ENCODE results near the gene ATAD3C. TPM values are rescaled to one million over a fixed set of nuclear protein-coding genes. Genes with fewer than 3 reads are reported as not detected.
"Not testable (repeated sequence)": the region's sequence is repeated elsewhere in the genome, so short reads cannot be mapped to it uniquely, and the experiment has no call there.

ATAD3C gene
- polyA plus RNA-seq, 3 donors, result not detected

GRCh38 chr1:1455366-1455884, 5.9 kb downstream of the ATAD3C start:
- Mint-ChIP-seq H3K9me3 (no peaks in the 10 kb centered on the region), H3K27me3 (ENCODE audit: low read depth in 3 of 3) (peaks cover 0 to 24% (median 9%) of the 10 kb centered on the region in 3 donors), H3K36me3 (no peaks in the 10 kb centered on the region), H3K4me1 (no peaks in the 10 kb centered on the region), H3K27ac (no peak overlapping the region), H3K4me3 (no peak overlapping the region)
- H3K4me3 ChIP-seq (replicated peaks in 1 of 3; ENCODE audit: low read depth in 2 of 3, low read length in 3 of 3), result no peak overlapping the region
- intact Hi-C loops (cut with micrococcal nuclease), result no loop called here
- no peak overlapping the region for H3K27ac ChIP-seq (ENCODE audit: low read depth in 1 of 2, low read length in 2 of 2)
- H3K9ac ChIP-seq (ENCODE audit: insufficient read depth, low read length, poor library complexity, severe bottlenecking), result no peak overlapping the region
- no peaks in the 10 kb centered on the region for H3K36me3 ChIP-seq (replicated peaks in 1 of 2; ENCODE audit: control insufficient read depth in 1 of 2, insufficient read depth in 2 of 2, low read length in 2 of 2)
- peaks cover 0 to 1% of the 10 kb centered on the region in 2 donors for H3K27me3 ChIP-seq (ENCODE audit: control insufficient read depth in 2 of 2, insufficient read depth in 2 of 2, low read length in 2 of 2)
- no peak overlapping the region for H2AFZ ChIP-seq (ENCODE audit: insufficient read depth, low read depth, low read length, poor library complexity, severe bottlenecking)
- H3K4me1 ChIP-seq (ENCODE audit: control insufficient read depth in 1 of 2, insufficient read depth in 2 of 2, low read length in 2 of 2), result no peaks in the 10 kb centered on the region
- no peak for DNase-seq
- H3K4me2 ChIP-seq (replicated peaks; ENCODE audit: extremely low read depth, low read length, poor library complexity, severe bottlenecking), result no peak overlapping the region
- no peak for TF ChIP-seq CTCF (IDR thresholded peaks at IDR 0.05)
- WGBS (ENCODE audit: insufficient coverage), result 89% methylated on average over 17 of the region's 30 CpGs
- no peaks in the 10 kb centered on the region for H4K20me1 ChIP-seq (ENCODE audit: insufficient read depth, low read length)
- H3K9me3 ChIP-seq (replicated peaks in 1 of 2; ENCODE audit: control insufficient read depth in 1 of 2, insufficient read depth in 1 of 2, low read length in 2 of 2), result no peaks in the 10 kb centered on the region
- H3K79me2 ChIP-seq (ENCODE audit: insufficient read depth, low read length), result no peaks in the 10 kb centered on the region

GRCh38 chr1:1455934-1456333, 6.4 kb downstream of the ATAD3C start:
- H3K36me3 ChIP-seq (replicated peaks in 1 of 2; ENCODE audit: control insufficient read depth in 1 of 2, insufficient read depth in 2 of 2, low read length in 2 of 2); DNase-seq; H2AFZ ChIP-seq (ENCODE audit: insufficient read depth, low read depth, low read length, poor library complexity, severe bottlenecking); intact Hi-C loops (cut with micrococcal nuclease); H3K36me3 Mint-ChIP-seq; H4K20me1 ChIP-seq (ENCODE audit: insufficient read depth, low read length); H3K27ac ChIP-seq (ENCODE audit: low read depth in 1 of 2, low read length in 2 of 2); H3K9ac ChIP-seq (ENCODE audit: insufficient read depth, low read length, poor library complexity, severe bottlenecking); H3K4me2 ChIP-seq (replicated peaks; ENCODE audit: extremely low read depth, low read length, poor library complexity, severe bottlenecking); H3K4me3 Mint-ChIP-seq; H3K27ac Mint-ChIP-seq; H3K9me3 ChIP-seq (replicated peaks in 1 of 2; ENCODE audit: control insufficient read depth in 1 of 2, insufficient read depth in 1 of 2, low read length in 2 of 2); H3K4me3 ChIP-seq (replicated peaks in 1 of 3; ENCODE audit: low read depth in 2 of 3, low read length in 3 of 3); H3K4me1 Mint-ChIP-seq; H3K79me2 ChIP-seq (ENCODE audit: insufficient read depth, low read length); H3K27me3 ChIP-seq (ENCODE audit: control insufficient read depth in 2 of 2, insufficient read depth in 2 of 2, low read length in 2 of 2); H3K9me3 Mint-ChIP-seq; H3K4me1 ChIP-seq (ENCODE audit: control insufficient read depth in 1 of 2, insufficient read depth in 2 of 2, low read length in 2 of 2): not testable (repeated sequence)
- WGBS (ENCODE audit: insufficient coverage), result no CpG with 5 or more reads among the region's 15 CpGs
- peaks cover 2 to 27% (median 11%) of the 10 kb centered on the region in 3 donors for H3K27me3 Mint-ChIP-seq (ENCODE audit: low read depth in 3 of 3)

- H3K27ac ChIP-seq (ENCODE audit: low read depth in 1 of 2, low read length in 2 of 2); H3K27me3 ChIP-seq (ENCODE audit: control insufficient read depth in 2 of 2, insufficient read depth in 2 of 2, low read length in 2 of 2); H2AFZ ChIP-seq (ENCODE audit: insufficient read depth, low read depth, low read length, poor library complexity, severe bottlenecking); H3K4me1 Mint-ChIP-seq; H3K4me3 ChIP-seq (replicated peaks in 1 of 3; ENCODE audit: low read depth in 2 of 3, low read length in 3 of 3); H4K20me1 ChIP-seq (ENCODE audit: insufficient read depth, low read length); H3K4me2 ChIP-seq (replicated peaks; ENCODE audit: extremely low read depth, low read length, poor library complexity, severe bottlenecking); H3K36me3 ChIP-seq (replicated peaks in 1 of 2; ENCODE audit: control insufficient read depth in 1 of 2, insufficient read depth in 2 of 2, low read length in 2 of 2); H3K9me3 ChIP-seq (replicated peaks in 1 of 2; ENCODE audit: control insufficient read depth in 1 of 2, insufficient read depth in 1 of 2, low read length in 2 of 2); DNase-seq; H3K27ac Mint-ChIP-seq; intact Hi-C loops (cut with micrococcal nuclease); H3K4me3 Mint-ChIP-seq; H3K36me3 Mint-ChIP-seq; H3K9ac ChIP-seq (ENCODE audit: insufficient read depth, low read length, poor library complexity, severe bottlenecking); H3K79me2 ChIP-seq (ENCODE audit: insufficient read depth, low read length); H3K9me3 Mint-ChIP-seq; H3K4me1 ChIP-seq (ENCODE audit: control insufficient read depth in 1 of 2, insufficient read depth in 2 of 2, low read length in 2 of 2): not testable (repeated sequence)
- 85% methylated on average over 15 of the region's 22 CpGs for WGBS (ENCODE audit: insufficient coverage)
- H3K27me3 Mint-ChIP-seq (ENCODE audit: low read depth in 3 of 3), result peaks cover 6 to 30% (median 12%) of the 10 kb centered on the region in 3 donors
Measured at GRCh38 chr1:1456683-1457255, 7.3 kb downstream of the ATAD3C start.

- H2AFZ ChIP-seq (ENCODE audit: insufficient read depth, low read depth, low read length, poor library complexity, severe bottlenecking); H3K4me1 ChIP-seq (ENCODE audit: control insufficient read depth in 1 of 2, insufficient read depth in 2 of 2, low read length in 2 of 2); H3K9me3 ChIP-seq (replicated peaks in 1 of 2; ENCODE audit: control insufficient read depth in 1 of 2, insufficient read depth in 1 of 2, low read length in 2 of 2); H3K4me2 ChIP-seq (replicated peaks; ENCODE audit: extremely low read depth, low read length, poor library complexity, severe bottlenecking); H4K20me1 ChIP-seq (ENCODE audit: insufficient read depth, low read length); intact Hi-C loops (cut with micrococcal nuclease); H3K9me3 Mint-ChIP-seq; H3K4me1 Mint-ChIP-seq; H3K27ac ChIP-seq (ENCODE audit: low read depth in 1 of 2, low read length in 2 of 2); H3K36me3 ChIP-seq (replicated peaks in 1 of 2; ENCODE audit: control insufficient read depth in 1 of 2, insufficient read depth in 2 of 2, low read length in 2 of 2); DNase-seq; H3K4me3 Mint-ChIP-seq; H3K36me3 Mint-ChIP-seq; H3K9ac ChIP-seq (ENCODE audit: insufficient read depth, low read length, poor library complexity, severe bottlenecking); H3K27ac Mint-ChIP-seq; H3K79me2 ChIP-seq (ENCODE audit: insufficient read depth, low read length); H3K27me3 ChIP-seq (ENCODE audit: control insufficient read depth in 2 of 2, insufficient read depth in 2 of 2, low read length in 2 of 2); H3K4me3 ChIP-seq (replicated peaks in 1 of 3; ENCODE audit: low read depth in 2 of 3, low read length in 3 of 3): not testable (repeated sequence)
- peaks cover 6 to 32% (median 14%) of the 10 kb centered on the region in 3 donors for H3K27me3 Mint-ChIP-seq (ENCODE audit: low read depth in 3 of 3)
- WGBS (ENCODE audit: insufficient coverage), result 100% methylated on average over 7 of the region's 19 CpGs
Measured at GRCh38 chr1:1459156-1459555, 9.7 kb downstream of the ATAD3C start.
